Calu3 (cell line): ENCODE data around the gene APOC3. TPM values are rescaled to one million over a fixed set of nuclear protein-coding genes. Genes with fewer than 3 reads are reported as not detected.

ENCODE experiments used
- BruUV-seq: library from RNA; stranded (reverse); fragments of 400-500 nt; replicated peaks from 2 replicates; lab custom pipeline; 2021; lab: Mats Ljungman, UMichigan
- CTCF ChIA-PET: fragments of 300-600 bp; sonication (Branson Sonifier 250); formaldehyde crosslinking; loops from one replicate; lab custom pipeline; 2022; ENCODE audit warnings: antibody characterized with exemption; lab: Charles Lee
- DNase-seq: peaks from one replicate; pipeline ENCODE4 v3.0.0; 2022
- H3K27ac Mint-ChIP-seq: one replicate; pipeline ENCODE4 v1.8.0; 2022; ENCODE audit warnings: mixed read lengths; ENCODE audit not compliant: unreplicated experiment
- H3K27me3 Mint-ChIP-seq: one replicate; pipeline ENCODE4 v1.8.0; 2022; ENCODE audit warnings: mixed read lengths; ENCODE audit not compliant: unreplicated experiment
- H3K36me3 Mint-ChIP-seq: one replicate; pipeline ENCODE4 v1.8.0; 2022; ENCODE audit warnings: mild to moderate bottlenecking, moderate library complexity, mixed read lengths; ENCODE audit not compliant: insufficient read depth, unreplicated experiment
- H3K4me1 Mint-ChIP-seq: one replicate; pipeline ENCODE4 v1.8.0; 2022; ENCODE audit warnings: mild to moderate bottlenecking, low read depth, mixed read lengths; ENCODE audit not compliant: unreplicated experiment
- H3K4me3 Mint-ChIP-seq: one replicate; pipeline ENCODE4 v1.8.0; 2022; ENCODE audit warnings: mild to moderate bottlenecking, low read depth, moderate library complexity, mixed read lengths; ENCODE audit not compliant: unreplicated experiment
- H3K9me3 Mint-ChIP-seq: one replicate; pipeline ENCODE4 v1.8.0; 2022; ENCODE audit warnings: low read depth, mixed read lengths; ENCODE audit not compliant: unreplicated experiment
- intact Hi-C: fragments of 100-400 bp; cut with micrococcal nuclease; formaldehyde crosslinking; loops from one replicate; pipeline ENCODE4 v1.10.0; 2022; ENCODE audit not compliant: unreplicated experiment
- total RNA-seq: library from RNA; stranded (reverse); gene quantifications from 2 replicates; pipeline ENCODE4 v1.2.3, GENCODE V29; 2022
- TF ChIP-seq, protein P1 (sequence below): fragments of 200-600 bp; IDR thresholded peaks from one replicate; pipeline ENCODE4 v1.8.0; 2022; ENCODE audit warnings: antibody characterized with exemption; ENCODE audit not compliant: unreplicated experiment

APOC3 gene
- total RNA-seq, 1 experiment from 2014 or later, result not detected

DNA sequence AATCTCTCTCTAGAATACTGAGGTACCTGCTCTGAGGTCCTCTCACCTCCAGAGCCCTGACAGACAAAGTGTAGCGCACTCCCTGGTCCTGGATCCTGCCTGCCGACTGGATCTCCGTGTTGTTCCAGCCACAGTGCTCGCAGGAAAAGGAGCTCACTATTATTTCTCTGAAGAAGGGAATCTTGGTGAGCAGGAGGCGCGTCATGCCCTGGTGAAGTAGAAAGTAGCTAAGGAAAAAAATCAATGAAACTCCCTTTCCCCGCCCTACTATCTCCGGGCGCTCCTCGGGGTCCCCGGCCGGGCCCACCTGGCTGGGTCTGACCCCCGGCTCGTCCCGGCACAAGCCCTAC is 42.3 kb upstream of the APOC3 start:
- no peak for DNase-seq
- no TSS peak for BruUV-seq
- TF ChIP-seq, protein P1, sequence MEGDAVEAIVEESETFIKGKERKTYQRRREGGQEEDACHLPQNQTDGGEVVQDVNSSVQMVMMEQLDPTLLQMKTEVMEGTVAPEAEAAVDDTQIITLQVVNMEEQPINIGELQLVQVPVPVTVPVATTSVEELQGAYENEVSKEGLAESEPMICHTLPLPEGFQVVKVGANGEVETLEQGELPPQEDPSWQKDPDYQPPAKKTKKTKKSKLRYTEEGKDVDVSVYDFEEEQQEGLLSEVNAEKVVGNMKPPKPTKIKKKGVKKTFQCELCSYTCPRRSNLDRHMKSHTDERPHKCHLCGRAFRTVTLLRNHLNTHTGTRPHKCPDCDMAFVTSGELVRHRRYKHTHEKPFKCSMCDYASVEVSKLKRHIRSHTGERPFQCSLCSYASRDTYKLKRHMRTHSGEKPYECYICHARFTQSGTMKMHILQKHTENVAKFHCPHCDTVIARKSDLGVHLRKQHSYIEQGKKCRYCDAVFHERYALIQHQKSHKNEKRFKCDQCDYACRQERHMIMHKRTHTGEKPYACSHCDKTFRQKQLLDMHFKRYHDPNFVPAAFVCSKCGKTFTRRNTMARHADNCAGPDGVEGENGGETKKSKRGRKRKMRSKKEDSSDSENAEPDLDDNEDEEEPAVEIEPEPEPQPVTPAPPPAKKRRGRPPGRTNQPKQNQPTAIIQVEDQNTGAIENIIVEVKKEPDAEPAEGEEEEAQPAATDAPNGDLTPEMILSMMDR, result no peak
- intact Hi-C loops, result no loop called here
- CTCF ChIA-PET, result interaction anchor here (0.9 to 1.7 kb wide), 3 partner anchors 11 to 319 kb away, joined by 3 to 10 read pairs (median 3); no protein-coding TSS in a partner anchor
- Mint-ChIP-seq H3K9me3 (no peaks in the 10 kb centered on the region), H3K36me3 (peaks cover 39% of the 10 kb centered on the region), H3K27me3 (no peaks in the 10 kb centered on the region), H3K27ac (no peak overlapping the region), H3K4me3 (peak overlapping the region; percentile 90), H3K4me1 (peaks cover 17% of the 10 kb centered on the region)

DNA sequence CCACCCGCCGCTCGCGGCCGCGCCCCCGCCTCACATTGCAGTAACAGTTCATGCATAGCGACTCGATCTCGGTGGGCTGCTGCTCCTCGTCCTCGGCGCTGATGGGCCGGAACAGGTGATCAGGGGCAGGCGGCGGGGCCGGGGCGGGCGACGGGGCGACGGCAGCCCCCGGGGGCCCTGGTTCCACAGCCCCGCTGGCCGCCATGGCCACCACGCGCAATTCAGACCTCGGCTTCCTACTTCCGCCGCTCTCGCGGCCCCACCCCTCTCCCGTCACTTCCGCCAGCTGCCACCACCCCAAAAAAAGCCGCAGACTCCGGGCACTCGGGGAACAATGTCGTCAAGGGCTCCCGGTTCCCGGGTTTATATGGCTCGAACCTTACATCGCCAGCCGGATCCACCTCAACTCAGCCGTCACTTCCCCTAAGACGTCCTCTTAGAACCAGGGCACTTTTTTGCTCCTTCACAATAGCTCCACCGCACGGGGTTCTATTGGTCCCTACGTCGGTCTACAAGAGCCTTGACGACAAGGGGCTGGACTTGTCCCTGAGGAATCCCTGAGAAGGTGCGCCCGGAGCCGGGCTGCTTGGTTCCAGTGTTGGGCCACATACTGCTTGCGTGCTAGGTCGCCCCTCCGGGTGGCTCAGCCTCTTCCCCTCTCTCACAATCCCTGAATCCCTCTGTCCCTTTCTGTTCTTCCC is 41.8 kb upstream of the APOC3 start, which contains the start of gene ZPR1:
TSS of gene ZPR1 (minus strand) at position 238 of the 701 bp plus-strand sequence. CDS start at position 205, 33 bp downstream.
- H3K9me3 Mint-ChIP-seq, result no peaks in the 10 kb centered on the region
- peaks cover 34% of the 10 kb centered on the region for H3K36me3 Mint-ChIP-seq
- H3K4me1 Mint-ChIP-seq, result peaks cover 17% of the 10 kb centered on the region
- peak within 1 kb of the TSS; percentile 90 for H3K4me3 Mint-ChIP-seq
- CTCF ChIA-PET, result interaction anchor here (0.9 to 1.7 kb wide), 3 partner anchors 12 to 318 kb away, joined by 3 to 10 read pairs (median 3); no protein-coding TSS in a partner anchor
- peak within 1 kb of the TSS; percentile 96 for H3K27ac Mint-ChIP-seq
- TF ChIP-seq, protein P1, result no peak
- DNase-seq, result peak; percentile 80
- BruUV-seq, result TSS peak; percentile 97
- intact Hi-C loops, result no loop called here
- no peaks in the 10 kb centered on the region for H3K27me3 Mint-ChIP-seq

DNA sequence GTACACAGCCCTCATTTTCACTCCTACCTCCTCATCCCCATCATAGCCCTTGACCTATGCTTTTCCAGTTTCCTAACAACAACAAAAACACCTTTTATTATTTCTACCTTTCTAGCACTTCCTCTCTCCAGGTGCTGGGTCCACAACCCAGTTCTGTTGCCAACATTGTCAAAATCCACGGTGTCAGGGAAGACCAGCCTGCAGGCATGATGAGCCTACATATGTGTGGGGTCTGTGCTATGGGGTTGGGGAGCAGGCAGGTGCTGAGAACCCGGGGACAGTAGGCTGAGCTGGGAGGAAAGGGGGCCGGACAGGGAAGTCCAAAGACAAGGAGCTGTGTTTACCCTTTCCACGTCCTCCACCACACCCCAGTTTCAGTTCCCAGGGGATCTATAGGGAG is 41.2 kb upstream of the APOC3 start:
- Mint-ChIP-seq H3K4me3 (peak overlapping the region; percentile 90), H3K9me3 (no peaks in the 10 kb centered on the region), H3K4me1 (peaks cover 17% of the 10 kb centered on the region), H3K36me3 (peaks cover 33% of the 10 kb centered on the region), H3K27ac (peak overlapping the region; percentile 96), H3K27me3 (no peaks in the 10 kb centered on the region)
- no TSS peak for BruUV-seq
- intact Hi-C loops, result no loop called here
- CTCF ChIA-PET, result interaction anchor here (1.1 to 1.7 kb wide), 2 partner anchors 48 to 318 kb away, joined by 3 to 10 read pairs; no protein-coding TSS in a partner anchor
- DNase-seq, result no peak
- TF ChIP-seq, protein P1, result no peak

DNA sequence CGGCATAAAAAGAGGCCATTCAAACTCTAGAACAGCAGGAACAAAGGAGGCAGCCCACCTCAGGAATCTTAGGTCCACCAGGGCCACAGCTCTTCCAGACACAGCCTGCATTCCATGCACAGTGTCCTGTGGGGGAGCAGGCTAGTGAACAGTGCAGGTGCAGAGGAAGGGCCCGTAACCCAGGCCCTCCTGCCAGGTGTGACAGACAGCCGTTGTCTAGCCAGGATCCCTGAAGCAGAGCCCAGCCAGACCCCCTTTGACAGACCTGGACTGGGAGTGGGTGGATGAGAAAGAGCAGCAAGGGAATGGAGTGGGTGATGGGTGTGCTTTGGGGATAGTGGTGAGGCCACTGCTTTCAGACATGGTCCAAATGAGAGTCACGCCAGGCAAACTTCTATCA is 40.7 kb upstream of the APOC3 start:
- CTCF ChIA-PET, result interaction anchor here (1.7 kb wide), 1 partner anchor 47 kb away, joined by 10 read pairs; no protein-coding TSS in a partner anchor
- DNase-seq, result no peak
- no peaks in the 10 kb centered on the region for H3K9me3 Mint-ChIP-seq

More for the DNA sequence above, 40.7 kb upstream of the APOC3 start:
- Mint-ChIP-seq H3K4me3 (peak overlapping the region; percentile 90), H3K4me1 (peaks cover 17% of the 10 kb centered on the region), H3K27ac (no peak overlapping the region), H3K36me3 (peaks cover 33% of the 10 kb centered on the region), H3K27me3 (no peaks in the 10 kb centered on the region)
- no TSS peak for BruUV-seq
- intact Hi-C loops, result no loop called here
- TF ChIP-seq, protein P1, result no peak
